HS-27A (cell line): ENCODE results near the gene THOC5.
A peak's percentile ranks its signal among the peaks of the same experiment; 100 is the strongest.
"Not testable (repeated sequence)": the region's sequence is repeated elsewhere in the genome, so short reads cannot be mapped to it uniquely, and the experiment has no call there.

Experiments
- DNase-seq: peaks from one replicate; pipeline ENCODE4 v3.0.0-alpha.2; 2012; ENCODE audit warnings: low read depth, missing footprints

THOC5 gene

DNA sequence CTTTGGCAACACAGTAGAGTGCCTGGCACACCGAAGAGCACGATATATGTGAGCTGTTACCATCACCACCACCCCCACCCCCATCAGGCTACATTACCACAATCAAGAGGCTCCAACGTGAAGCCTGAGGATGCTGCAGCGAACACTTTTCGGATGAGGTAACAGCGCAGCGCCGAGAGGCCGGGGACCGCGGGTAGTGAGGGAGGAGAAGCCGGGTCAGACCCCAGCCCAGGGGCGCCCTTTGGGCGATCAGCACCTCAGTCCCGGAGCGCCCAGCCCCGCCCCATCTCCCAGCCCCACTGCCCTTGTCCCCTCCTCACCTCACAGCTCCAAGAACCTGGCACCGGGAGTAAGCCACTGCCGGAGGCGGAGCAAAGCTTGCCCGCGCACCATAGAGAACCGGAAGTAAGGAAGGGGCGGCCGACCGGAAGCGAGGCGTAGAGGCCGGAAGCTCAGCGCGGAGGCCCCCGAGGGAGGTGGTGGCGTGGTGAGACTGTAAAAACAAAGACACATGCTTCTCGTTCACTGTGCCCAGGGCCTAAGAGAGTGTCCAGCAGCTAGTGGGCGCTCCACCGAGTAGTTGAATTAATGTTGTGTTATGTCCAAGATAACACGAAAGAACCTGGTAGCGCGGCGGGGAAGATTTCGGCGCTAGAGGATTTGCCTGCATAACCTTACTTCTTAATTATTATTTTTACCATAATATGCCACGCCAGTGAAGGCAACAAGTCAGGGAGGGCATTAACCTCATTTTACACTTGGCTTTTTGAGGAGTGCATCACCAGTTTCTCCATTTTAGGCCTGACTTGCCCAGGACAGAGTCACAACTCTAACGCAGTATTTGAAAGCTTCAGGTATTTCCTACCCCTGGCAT lies at the start of gene THOC5:
TSS of gene THOC5 (minus strand) at position 407 of the 874 bp plus-strand sequence. CDS start 4,610 bp downstream, outside the sequence.
- peak; percentile 80 for DNase-seq

DNA sequence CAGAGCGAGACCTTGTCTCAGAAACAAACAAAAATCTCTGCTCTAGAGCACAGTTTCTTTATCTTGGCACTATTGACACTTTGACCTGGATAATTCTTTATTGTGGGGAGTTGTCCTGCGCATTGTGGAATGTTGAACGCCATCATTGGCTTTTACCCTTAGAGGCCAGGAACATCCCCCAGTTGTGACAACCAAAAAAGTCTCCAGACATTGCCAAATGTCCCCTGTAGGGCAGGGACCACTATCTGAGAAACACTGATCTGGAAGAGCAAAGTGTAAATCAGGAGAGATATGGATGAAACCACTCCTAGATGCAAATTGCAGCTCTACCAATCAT lies 45.1 kb upstream of the THOC5 start:
- no peak for DNase-seq

- DNase-seq: not testable (repeated sequence)
Measured at GRCh38 chr22:29597871-29598683, 44.5 kb upstream of the THOC5 start.

DNA sequence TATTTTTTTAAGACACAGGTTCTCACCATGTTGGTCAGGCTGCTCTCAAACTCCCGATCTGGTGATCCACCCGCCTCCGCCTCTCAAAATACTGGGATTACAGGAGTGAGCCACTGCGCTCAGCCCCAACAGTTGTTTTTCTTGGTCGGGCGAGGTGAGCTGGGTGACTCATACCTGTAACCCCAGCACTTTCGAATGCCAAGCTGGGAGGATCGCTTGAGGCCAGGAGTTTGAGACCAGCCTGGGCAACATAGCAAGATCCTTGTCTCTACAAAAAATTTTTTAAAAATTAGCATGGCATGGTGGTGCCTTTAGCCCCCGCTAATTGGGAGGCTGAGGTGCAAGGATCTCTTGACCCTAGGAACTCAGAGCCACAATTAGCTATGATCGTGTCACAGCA lies 42.9 kb upstream of the THOC5 start:
- no peak for DNase-seq

- not testable (repeated sequence) for DNase-seq
Measured at GRCh38 chr22:29594447-29594846, 40.9 kb upstream of the THOC5 start.

GRCh38 chr22:29593923-29594322 lies 40.4 kb upstream of the THOC5 start:
- DNase-seq: no peak

GRCh38 chr22:29587938-29588699 lies 34.6 kb upstream of the THOC5 start:
- peak; percentile 72 for DNase-seq

DNA sequence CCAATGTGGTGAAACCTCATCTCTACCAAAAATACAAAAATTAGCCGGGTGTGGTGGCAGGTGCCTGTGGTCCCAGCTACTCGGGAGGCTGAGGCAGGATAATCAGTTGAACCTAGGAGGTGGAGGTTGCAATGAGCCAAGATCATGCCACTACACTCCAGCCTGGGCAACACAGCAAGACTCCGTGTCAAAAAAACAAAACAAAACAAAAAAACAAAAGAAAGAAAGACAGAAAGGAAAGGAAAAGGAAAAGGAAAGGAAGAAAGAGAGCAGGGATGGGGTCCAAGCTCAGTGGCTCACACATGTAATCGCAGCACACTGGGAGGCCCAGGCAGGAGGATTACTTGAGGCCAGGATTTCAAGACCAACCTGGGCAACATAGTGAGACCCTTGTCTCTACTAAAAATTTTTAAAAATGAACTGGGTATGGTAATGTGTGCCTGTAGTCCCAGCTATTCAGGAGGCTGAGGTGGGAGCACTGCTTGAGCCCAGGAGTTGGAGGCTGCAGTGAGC lies 32.7 kb upstream of the THOC5 start:
- DNase-seq: not testable (repeated sequence)

- no peak for DNase-seq
Measured at GRCh38 chr22:29584975-29585374, 31.4 kb upstream of the THOC5 start.

DNA sequence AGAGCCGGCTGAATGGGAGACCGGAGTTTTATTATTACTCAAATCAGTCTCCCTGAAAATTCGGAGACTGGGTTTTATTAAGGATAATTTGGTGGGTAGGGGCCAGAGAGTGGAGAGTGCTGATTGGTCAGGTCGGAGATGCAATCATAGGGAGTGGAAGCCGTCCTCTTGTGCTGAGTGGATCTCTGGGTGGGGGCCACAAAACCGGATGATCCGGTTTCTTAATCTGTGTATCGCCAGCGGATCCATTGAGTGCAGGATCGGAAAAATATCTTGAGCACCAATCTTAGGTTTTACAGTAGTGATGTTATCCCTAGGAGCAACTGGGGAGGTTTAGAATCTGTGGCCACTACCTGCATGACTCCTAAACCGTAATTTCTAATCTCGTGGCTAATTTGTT lies 28.2 kb upstream of the THOC5 start:
- no peak for DNase-seq

DNA sequence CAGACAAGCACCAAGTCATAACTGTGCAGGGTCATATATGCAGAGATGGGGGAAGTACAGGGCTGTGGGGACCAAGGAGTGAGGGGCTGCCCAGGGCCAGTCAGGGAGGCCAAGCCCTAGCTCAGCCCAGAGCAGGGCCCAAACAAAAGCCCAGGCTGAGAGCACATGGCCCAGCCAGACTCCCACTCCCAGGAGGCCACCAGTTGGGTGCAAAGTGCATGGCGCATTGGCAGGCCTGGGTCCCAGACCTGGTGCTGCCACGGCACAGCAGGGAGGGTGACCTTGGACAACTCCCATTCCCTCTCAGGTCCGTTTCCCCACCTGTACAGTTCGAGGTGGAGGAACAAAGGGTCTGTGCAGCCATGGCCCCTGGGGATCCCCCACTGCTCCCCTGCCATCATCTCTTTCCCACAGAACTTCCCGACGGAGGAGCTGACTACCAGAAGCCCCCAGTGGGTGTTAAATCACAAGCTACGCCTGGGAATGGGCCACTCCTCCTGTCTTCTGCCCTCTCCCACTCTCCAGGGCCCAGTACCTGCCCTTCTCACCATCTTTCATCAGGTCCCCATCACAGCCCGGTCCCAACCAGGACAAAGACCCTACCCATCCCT lies 26.7 kb upstream of the THOC5 start:
- DNase-seq: no peak

GRCh38 chr22:29578462-29579200 lies 25.1 kb upstream of the THOC5 start:
- DNase-seq: no peak

GRCh38 chr22:29574762-29575450 lies 21.3 kb upstream of the THOC5 start:
- no peak for DNase-seq

DNA sequence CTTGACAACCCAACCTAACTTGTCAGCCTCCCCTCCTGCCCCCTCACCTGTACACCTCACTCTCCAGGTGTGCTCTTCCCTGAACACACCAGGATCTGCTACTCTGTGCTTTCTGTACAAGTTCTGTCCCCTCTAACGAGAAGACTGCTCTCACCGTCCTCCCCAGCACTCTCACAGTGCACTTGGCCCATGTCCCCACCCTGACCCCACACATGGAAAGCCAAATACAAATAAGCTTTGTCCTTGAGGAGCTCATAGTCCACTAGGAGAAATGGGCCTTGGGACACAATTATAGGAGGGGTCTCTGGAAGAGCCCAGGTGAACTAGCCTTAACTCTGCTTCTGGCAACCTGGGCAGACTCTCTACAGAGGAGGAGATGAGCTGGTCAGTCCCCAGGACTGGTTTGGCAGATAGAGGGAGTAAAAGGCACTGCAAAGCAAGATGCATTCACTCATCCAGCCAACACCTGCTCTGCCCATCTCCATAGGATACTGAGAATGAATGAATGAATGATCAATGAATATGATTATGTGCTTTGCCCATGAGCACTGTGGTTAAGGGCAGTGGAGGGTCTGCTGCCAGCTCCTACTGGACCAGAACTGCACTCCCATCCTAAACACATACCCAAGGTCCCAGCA lies 17.5 kb upstream of the THOC5 start:
- DNase-seq: no peak

DNA sequence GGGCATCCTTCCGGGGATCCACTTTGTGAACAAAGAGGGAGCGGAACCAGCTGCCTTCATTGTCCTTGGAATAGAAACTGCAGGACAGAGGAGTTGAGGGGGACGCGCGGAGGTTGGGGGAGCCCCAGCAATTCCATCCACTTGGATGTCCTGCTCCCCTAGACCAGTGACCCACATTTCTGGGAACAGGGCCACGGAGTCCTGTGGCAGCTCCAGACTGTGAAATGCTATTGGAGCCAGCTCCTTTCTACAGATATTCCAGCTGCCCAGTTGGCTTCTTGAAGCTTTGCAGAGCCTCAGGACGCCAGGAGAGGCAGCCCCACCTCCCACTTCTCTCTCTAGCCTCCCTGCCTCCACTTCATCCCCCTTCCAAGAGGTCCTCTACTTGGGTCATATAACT lies 16.9 kb upstream of the THOC5 start:
- DNase-seq: no peak

- DNase-seq: no peak
Measured at GRCh38 chr22:29569011-29569678, 15.6 kb upstream of the THOC5 start.

DNA sequence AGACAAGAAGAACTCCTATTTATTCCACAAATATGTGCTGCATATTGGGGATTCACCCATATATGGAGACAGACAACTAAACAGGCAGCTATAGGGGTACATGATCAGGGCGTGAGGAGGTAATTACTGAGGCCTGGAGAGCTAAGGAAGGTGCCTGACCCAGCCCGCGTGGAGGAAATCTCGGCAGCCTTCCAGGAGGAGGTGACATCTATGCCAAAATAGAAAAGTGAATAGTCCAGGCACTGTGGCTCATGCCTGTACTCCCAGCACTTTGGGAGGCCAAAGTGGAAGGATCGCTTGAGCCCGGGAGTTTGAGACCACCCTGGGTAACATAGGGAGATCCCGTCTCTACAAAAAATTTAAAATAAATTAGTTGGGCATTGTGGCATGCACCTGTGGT lies 13.8 kb upstream of the THOC5 start:
- DNase-seq: no peak

DNA sequence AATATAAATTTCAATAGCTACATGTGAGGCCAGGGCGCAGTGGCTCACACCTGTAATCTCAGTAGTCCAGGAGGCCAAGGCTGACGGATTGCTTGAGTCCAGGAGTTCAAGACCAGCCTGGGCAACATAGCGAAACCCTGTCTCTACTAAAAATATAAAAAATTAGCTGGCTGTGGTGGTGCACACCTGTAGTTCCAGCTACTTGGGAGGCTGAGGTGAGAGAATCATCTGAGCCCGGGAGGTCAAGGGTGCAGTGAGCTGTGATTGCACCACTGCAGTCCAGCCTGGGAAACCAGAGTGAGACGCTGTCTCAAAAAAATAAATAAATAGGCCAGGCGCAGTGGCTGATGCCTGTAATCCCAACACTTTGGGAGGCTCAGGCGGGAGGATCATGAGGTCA lies 13.0 kb upstream of the THOC5 start:
- DNase-seq: not testable (repeated sequence)
